SH-SY5Y (cell line): Measurements from ENCODE around the gene MORN1.

Experiments used
- GATA2 ChIP-seq: IDR thresholded peaks from 2 replicates; pipeline ENCODE4 v1.6.1; 2011; ENCODE audit warnings: mild to moderate bottlenecking, low read depth, low read length
- GATA3 ChIP-seq: IDR thresholded peaks from 2 replicates; pipeline ENCODE4 v1.6.1; 2011; ENCODE audit warnings: low read depth, mild to moderate bottlenecking, low read length, moderate library complexity

GRCh38 chr1:2376261-2376741 is 15.1 kb downstream of the MORN1 start:
- TF ChIP-seq GATA3 (no peak), GATA2 (no peak)
